Neural progenitor cell (in vitro differentiated cells): ENCODE data around the gene SPOP. TPM values are rescaled to one million over a fixed set of nuclear protein-coding genes. Genes with fewer than 3 reads are reported as not detected.

Source experiments
- DNase-seq: peaks from one replicate; pipeline ENCODE4 v3.0.0-alpha.2; 2016; ENCODE audit warnings: low spot score
- H2AFZ ChIP-seq: fragments of 200-600 bp; sonication (generic); replicated peaks from 2 replicates; pipeline ENCODE4 v1.6.1; 2016; ENCODE audit warnings: antibody characterized with exemption
- H3F3A ChIP-seq: fragments of 200-600 bp; sonication (generic); 2 replicates; pipeline ENCODE4 v1.6.1; 2016; ENCODE audit warnings: antibody characterized with exemption, low read depth
- H3K27ac ChIP-seq: fragments of 200-600 bp; sonication (generic); 2 replicates; pipeline ENCODE4 v1.5.1; 2016; ENCODE audit warnings: mild to moderate bottlenecking
- H3K27me3 ChIP-seq: fragments of 200-600 bp; sonication (generic); 2 replicates; pipeline ENCODE4 v1.6.1; 2016; ENCODE audit warnings: mild to moderate bottlenecking, moderate library complexity
- H3K36me3 ChIP-seq: fragments of 200-600 bp; sonication (generic); 2 replicates; pipeline ENCODE4 v1.5.1; 2016
- H3K4me1 ChIP-seq: fragments of 200-600 bp; sonication (generic); 2 replicates; pipeline ENCODE4 v1.6.1; 2016; ENCODE audit warnings: mixed run types
- H3K4me2 ChIP-seq: fragments of 200-600 bp; sonication (generic); 2 replicates; pipeline ENCODE4 v1.6.1; 2016
- H3K4me3 ChIP-seq: fragments of 200-600 bp; sonication (generic); 2 replicates; pipeline ENCODE4 v1.5.1; 2016
- H3K79me2 ChIP-seq: fragments of 200-600 bp; sonication (generic); 2 replicates; pipeline ENCODE4 v1.6.1; 2016; ENCODE audit warnings: low read depth
- H3K9ac ChIP-seq: fragments of 200-600 bp; sonication (generic); 2 replicates; pipeline ENCODE4 v1.6.1; 2016
- H3K9me3 ChIP-seq: fragments of 200-600 bp; sonication (generic); 2 replicates; pipeline ENCODE4 v1.5.1; 2016; ENCODE audit warnings: low read depth
- H4K20me1 ChIP-seq: fragments of 200-600 bp; sonication (generic); 2 replicates; pipeline ENCODE4 v1.6.1; 2016; ENCODE audit warnings: low read depth
- H3K27ac Mint-ChIP-seq: 3 replicates; pipeline ENCODE4 v1.8.0; 2021; ENCODE audit warnings: mixed read lengths
- H3K27me3 Mint-ChIP-seq: 2 replicates; pipeline ENCODE4 v1.8.0; 2022; ENCODE audit warnings: low read depth, mild to moderate bottlenecking, inconsistent platforms, moderate library complexity, mixed read lengths; ENCODE audit not compliant: insufficient read depth
- H3K36me3 Mint-ChIP-seq: 3 replicates; pipeline ENCODE4 v1.8.0; 2021; ENCODE audit warnings: mixed read lengths
- H3K4me1 Mint-ChIP-seq: 3 replicates; pipeline ENCODE4 v1.8.0; 2021; ENCODE audit warnings: mixed read lengths
- H3K4me3 Mint-ChIP-seq: 3 replicates; pipeline ENCODE4 v1.8.0; 2021; ENCODE audit warnings: mild to moderate bottlenecking, moderate library complexity, mixed read lengths
- H3K9me3 Mint-ChIP-seq: 3 replicates; pipeline ENCODE4 v1.8.0; 2020; ENCODE audit warnings: mixed read lengths
- EZH2 ChIP-seq: fragments of 200-600 bp; sonication (generic); IDR thresholded peaks from 2 replicates; pipeline ENCODE4 v1.6.1; 2017; ENCODE audit warnings: antibody characterized with exemption, mild to moderate bottlenecking, moderate library complexity
- EZH2phosphoT487 ChIP-seq: fragments of 200-600 bp; sonication (generic); IDR thresholded peaks from 2 replicates; pipeline ENCODE4 v1.6.1; 2017; ENCODE audit warnings: antibody characterized with exemption
- total RNA-seq: library from RNA; depleted of rRNA; stranded (reverse); fragments of >200 nt; gene quantifications from 2 replicates; pipeline ENCODE4 v1.2.3, GENCODE V29; 2015; ENCODE audit warnings: low replicate concordance
- TF ChIP-seq, protein P1 (sequence below): fragments of 200-600 bp; sonication (generic); IDR thresholded peaks from 2 replicates; pipeline ENCODE4 v1.5.1; 2017; ENCODE audit warnings: antibody characterized with exemption, mild to moderate bottlenecking

SPOP gene
- total RNA-seq, 1 donor from 2014 or later = 40.3 TPM

DNA sequence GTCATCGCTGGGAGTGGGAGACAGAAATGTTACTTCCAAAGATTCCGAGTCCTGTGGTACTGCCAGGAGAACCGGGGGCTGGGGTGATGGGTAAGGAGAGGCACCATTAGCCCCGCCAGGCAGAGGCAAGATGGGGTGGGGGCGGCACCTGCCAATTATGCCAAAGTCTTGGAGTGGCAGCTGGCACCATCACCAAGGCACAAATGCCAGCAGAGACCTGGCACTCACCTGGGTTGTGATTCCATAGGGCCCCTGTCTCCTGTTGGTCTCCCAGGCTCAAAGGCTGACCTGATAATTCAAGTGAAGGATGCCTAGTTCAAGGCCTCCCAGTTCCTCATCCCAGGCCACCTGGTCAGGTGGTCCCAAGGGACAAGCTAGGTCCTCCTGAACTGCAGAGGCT is 94.7 kb downstream of the SPOP start:
- H2AFZ ChIP-seq = no peak overlapping the region
- no peaks in the 10 kb centered on the region for H3F3A ChIP-seq
- no peak for DNase-seq
- no peak overlapping the region for H3K4me3 Mint-ChIP-seq
- TF ChIP-seq EZH2 = no peak
- no peak for TF ChIP-seq EZH2phosphoT487
- TF ChIP-seq, protein P1, sequence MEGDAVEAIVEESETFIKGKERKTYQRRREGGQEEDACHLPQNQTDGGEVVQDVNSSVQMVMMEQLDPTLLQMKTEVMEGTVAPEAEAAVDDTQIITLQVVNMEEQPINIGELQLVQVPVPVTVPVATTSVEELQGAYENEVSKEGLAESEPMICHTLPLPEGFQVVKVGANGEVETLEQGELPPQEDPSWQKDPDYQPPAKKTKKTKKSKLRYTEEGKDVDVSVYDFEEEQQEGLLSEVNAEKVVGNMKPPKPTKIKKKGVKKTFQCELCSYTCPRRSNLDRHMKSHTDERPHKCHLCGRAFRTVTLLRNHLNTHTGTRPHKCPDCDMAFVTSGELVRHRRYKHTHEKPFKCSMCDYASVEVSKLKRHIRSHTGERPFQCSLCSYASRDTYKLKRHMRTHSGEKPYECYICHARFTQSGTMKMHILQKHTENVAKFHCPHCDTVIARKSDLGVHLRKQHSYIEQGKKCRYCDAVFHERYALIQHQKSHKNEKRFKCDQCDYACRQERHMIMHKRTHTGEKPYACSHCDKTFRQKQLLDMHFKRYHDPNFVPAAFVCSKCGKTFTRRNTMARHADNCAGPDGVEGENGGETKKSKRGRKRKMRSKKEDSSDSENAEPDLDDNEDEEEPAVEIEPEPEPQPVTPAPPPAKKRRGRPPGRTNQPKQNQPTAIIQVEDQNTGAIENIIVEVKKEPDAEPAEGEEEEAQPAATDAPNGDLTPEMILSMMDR = no peak
- no peak overlapping the region for H3K4me2 ChIP-seq
- no peaks in the 10 kb centered on the region for H3K79me2 ChIP-seq
- H3K4me1 ChIP-seq = no peaks in the 10 kb centered on the region
- H3K27ac Mint-ChIP-seq = no peak overlapping the region
- peaks cover 7% of the 10 kb centered on the region for H3K4me1 Mint-ChIP-seq
- peaks cover 6% of the 10 kb centered on the region for H3K27me3 Mint-ChIP-seq
- peaks cover 7% of the 10 kb centered on the region for H4K20me1 ChIP-seq
- no peak overlapping the region for H3K9ac ChIP-seq
- no peak overlapping the region for H3K4me3 ChIP-seq
- no peaks in the 10 kb centered on the region for H3K36me3 ChIP-seq
- H3K27ac ChIP-seq = no peak overlapping the region
- no peaks in the 10 kb centered on the region for H3K9me3 Mint-ChIP-seq
- H3K36me3 Mint-ChIP-seq = no peaks in the 10 kb centered on the region
- no peaks in the 10 kb centered on the region for H3K9me3 ChIP-seq
- H3K27me3 ChIP-seq = no peaks in the 10 kb centered on the region

GRCh38 chr17:49582789-49583188 is 95.1 kb downstream of the SPOP start:
- Histone ChIP-seq H2AFZ (no peak overlapping the region), H3K4me1 (no peaks in the 10 kb centered on the region), H3K27me3 (no peaks in the 10 kb centered on the region), H3K36me3 (no peaks in the 10 kb centered on the region), H3K79me2 (peaks cover under 1% of the 10 kb centered on the region), H4K20me1 (peaks cover 7% of the 10 kb centered on the region), H3K9ac (no peak overlapping the region), H3K4me3 (no peak overlapping the region), H3K9me3 (no peaks in the 10 kb centered on the region), H3F3A (peaks cover 2% of the 10 kb centered on the region), H3K4me2 (no peak overlapping the region), H3K27ac (no peak overlapping the region)
- peaks cover 7% of the 10 kb centered on the region for H3K4me1 Mint-ChIP-seq
- TF ChIP-seq, protein P1 = no peak
- TF ChIP-seq EZH2phosphoT487 = no peak
- no peak for TF ChIP-seq EZH2
- H3K4me3 Mint-ChIP-seq = no peak overlapping the region
- no peak overlapping the region for H3K27ac Mint-ChIP-seq
- H3K36me3 Mint-ChIP-seq = no peaks in the 10 kb centered on the region
- no peaks in the 10 kb centered on the region for H3K9me3 Mint-ChIP-seq
- peaks cover 11% of the 10 kb centered on the region for H3K27me3 Mint-ChIP-seq
- no peak for DNase-seq

DNA sequence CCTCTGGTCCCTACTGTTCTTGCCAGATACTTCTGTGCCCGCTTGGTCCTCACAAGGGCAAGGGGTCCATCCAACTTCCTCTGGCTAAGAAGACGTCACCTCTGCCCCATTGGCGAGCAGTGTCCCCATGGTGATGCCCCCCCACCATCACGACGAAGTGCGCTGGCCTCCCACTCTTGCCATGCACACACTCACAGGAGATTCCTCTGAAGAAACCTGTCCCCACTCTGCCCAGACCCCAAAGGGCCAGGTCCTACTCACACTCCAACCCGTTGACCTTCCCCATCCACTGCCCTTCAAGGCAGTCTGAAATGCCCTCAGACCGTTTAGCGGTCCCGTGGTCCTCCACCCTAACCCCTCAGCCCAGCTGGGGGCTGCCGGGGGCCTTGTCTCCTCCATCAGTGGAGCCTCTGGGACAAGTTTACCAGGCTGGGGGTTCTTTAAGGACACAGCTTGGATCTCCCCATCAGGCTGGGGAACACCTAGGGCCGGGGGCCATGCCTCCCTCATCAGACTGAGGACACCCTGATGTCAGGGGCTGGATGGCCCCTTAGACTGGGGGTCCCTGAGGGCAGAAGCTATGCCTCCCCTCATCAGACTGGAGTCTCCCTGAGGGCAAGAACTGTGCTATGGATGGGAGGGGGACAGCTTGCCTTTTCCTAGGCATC is 95.7 kb downstream of the SPOP start:
- peak overlapping the region; percentile 29 for H3K27ac Mint-ChIP-seq
- H2AFZ ChIP-seq = no peak overlapping the region
- H3K4me2 ChIP-seq = no peak overlapping the region
- H3K4me1 ChIP-seq = peaks cover 4% of the 10 kb centered on the region
- no peaks in the 10 kb centered on the region for H3K36me3 Mint-ChIP-seq
- H3K4me3 ChIP-seq = no peak overlapping the region
- peaks cover 12% of the 10 kb centered on the region for H3K4me1 Mint-ChIP-seq
- H3K27me3 ChIP-seq = no peaks in the 10 kb centered on the region
- no peaks in the 10 kb centered on the region for H3K36me3 ChIP-seq
- H3F3A ChIP-seq = peaks cover 5% of the 10 kb centered on the region
- H3K27ac ChIP-seq = no peak overlapping the region
- H3K9ac ChIP-seq = no peak overlapping the region
- peaks cover 13% of the 10 kb centered on the region for H4K20me1 ChIP-seq
- no peaks in the 10 kb centered on the region for H3K9me3 Mint-ChIP-seq
- peaks cover 14% of the 10 kb centered on the region for H3K27me3 Mint-ChIP-seq
- H3K4me3 Mint-ChIP-seq = no peak overlapping the region
- TF ChIP-seq EZH2 (no peak), EZH2phosphoT487 (no peak)
- TF ChIP-seq, protein P1 = no peak
- DNase-seq = no peak
- H3K79me2 ChIP-seq = peaks cover 6% of the 10 kb centered on the region
- no peaks in the 10 kb centered on the region for H3K9me3 ChIP-seq
